ENCODE measurements around the gene HOXC9. TPM values are rescaled to one million over a fixed set of nuclear protein-coding genes. Genes with fewer than 3 reads are reported as not detected.

Gene HOXC9
- total RNA-seq, 1 donor from 2014 or later: 0.28 TPM

DNA sequence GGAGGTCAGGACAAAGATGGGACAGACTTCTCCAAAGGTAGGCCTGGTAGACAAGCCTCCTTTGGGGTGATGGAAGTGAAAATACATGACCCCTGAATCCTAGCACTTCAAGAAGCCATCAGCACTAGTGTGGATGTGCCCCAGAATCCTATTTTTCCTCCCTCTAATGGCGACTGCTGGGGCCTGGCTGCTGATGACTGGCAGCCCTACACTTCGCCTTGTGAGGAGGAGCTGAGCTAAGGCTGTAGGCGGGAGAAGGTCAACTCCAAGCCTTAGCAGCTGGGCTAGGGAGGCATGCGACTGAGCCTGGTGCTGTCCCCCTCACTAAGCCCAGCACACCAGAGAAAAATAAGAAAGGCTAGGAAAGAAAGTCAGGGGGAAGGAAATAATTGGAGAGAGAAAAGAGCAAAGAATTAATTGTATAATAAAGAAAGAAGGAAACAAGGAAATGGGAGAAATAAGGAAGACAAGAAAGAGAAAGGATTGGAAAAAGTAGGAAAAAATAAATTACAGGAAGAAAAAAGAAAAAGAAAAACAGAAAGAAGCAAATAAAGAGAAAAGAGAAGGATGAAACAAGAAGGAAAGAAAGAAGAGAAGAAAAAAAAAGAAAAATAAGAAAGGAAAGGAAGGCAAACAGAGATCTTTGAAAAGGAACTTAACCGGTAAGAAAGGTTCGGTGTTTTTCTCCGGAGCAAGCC lies 19.7 kb upstream of the HOXC9 start:
- Mint-ChIP-seq H3K27me3 (ENCODE audit: unreplicated experiment) (peaks cover 35% of the 10 kb centered on the region), H3K4me1 (ENCODE audit: unreplicated experiment) (peaks cover 34% of the 10 kb centered on the region), H3K27ac (ENCODE audit: unreplicated experiment) (no peak overlapping the region), H3K4me3 (ENCODE audit: unreplicated experiment) (no peak overlapping the region), H3K36me3 (ENCODE audit: low read depth, unreplicated experiment) (no peaks in the 10 kb centered on the region), H3K9me3 (ENCODE audit: unreplicated experiment) (no peaks in the 10 kb centered on the region)
- no peak for DNase-seq (ENCODE audit: low spot score)
- TF ChIP-seq, protein P1, sequence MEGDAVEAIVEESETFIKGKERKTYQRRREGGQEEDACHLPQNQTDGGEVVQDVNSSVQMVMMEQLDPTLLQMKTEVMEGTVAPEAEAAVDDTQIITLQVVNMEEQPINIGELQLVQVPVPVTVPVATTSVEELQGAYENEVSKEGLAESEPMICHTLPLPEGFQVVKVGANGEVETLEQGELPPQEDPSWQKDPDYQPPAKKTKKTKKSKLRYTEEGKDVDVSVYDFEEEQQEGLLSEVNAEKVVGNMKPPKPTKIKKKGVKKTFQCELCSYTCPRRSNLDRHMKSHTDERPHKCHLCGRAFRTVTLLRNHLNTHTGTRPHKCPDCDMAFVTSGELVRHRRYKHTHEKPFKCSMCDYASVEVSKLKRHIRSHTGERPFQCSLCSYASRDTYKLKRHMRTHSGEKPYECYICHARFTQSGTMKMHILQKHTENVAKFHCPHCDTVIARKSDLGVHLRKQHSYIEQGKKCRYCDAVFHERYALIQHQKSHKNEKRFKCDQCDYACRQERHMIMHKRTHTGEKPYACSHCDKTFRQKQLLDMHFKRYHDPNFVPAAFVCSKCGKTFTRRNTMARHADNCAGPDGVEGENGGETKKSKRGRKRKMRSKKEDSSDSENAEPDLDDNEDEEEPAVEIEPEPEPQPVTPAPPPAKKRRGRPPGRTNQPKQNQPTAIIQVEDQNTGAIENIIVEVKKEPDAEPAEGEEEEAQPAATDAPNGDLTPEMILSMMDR (IDR thresholded peaks at IDR 0.05; ENCODE audit: unreplicated experiment): no peak

DNA sequence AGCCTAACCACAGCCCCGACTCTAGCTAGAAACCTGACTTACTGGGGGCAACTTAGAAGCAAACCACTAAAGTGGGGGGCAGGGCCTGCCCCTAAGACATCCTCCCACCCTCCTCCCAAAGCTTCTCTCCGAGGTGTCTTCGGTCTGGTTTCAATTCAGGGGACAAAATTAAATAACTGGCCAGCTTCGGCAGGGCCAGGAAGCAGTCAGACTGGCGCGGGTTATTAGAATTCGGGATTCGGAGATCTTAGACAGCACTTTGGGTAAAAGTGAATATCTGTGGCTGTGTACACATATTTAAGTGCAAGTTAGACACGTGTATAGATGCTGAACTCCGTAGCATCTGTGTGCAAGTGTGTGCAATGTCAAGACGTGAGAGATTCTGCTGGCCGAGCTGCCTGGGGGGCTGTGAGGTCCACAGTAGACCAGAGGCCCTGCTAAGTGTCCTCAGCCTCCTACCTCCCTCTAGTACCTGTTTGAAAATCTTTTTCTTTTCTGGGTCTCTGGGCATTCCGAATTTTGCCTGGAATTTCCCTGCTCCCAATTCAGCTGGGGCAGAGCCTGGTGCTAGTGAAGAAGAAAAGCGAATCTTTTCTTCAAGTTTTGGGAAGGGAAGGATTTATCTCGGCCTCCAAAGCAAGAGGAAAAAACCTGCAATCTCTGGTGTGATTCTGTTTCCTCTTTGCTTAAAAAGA lies 19.0 kb upstream of the HOXC9 start:
- Mint-ChIP-seq H3K27me3 (ENCODE audit: unreplicated experiment) (peaks cover 33% of the 10 kb centered on the region), H3K4me1 (ENCODE audit: unreplicated experiment) (peaks cover 33% of the 10 kb centered on the region), H3K4me3 (ENCODE audit: unreplicated experiment) (no peak overlapping the region), H3K9me3 (ENCODE audit: unreplicated experiment) (no peaks in the 10 kb centered on the region), H3K36me3 (ENCODE audit: low read depth, unreplicated experiment) (no peaks in the 10 kb centered on the region), H3K27ac (ENCODE audit: unreplicated experiment) (no peak overlapping the region)
- TF ChIP-seq, protein P1 (IDR thresholded peaks at IDR 0.05; ENCODE audit: unreplicated experiment): no peak
- no peak for DNase-seq (ENCODE audit: low spot score)

DNA sequence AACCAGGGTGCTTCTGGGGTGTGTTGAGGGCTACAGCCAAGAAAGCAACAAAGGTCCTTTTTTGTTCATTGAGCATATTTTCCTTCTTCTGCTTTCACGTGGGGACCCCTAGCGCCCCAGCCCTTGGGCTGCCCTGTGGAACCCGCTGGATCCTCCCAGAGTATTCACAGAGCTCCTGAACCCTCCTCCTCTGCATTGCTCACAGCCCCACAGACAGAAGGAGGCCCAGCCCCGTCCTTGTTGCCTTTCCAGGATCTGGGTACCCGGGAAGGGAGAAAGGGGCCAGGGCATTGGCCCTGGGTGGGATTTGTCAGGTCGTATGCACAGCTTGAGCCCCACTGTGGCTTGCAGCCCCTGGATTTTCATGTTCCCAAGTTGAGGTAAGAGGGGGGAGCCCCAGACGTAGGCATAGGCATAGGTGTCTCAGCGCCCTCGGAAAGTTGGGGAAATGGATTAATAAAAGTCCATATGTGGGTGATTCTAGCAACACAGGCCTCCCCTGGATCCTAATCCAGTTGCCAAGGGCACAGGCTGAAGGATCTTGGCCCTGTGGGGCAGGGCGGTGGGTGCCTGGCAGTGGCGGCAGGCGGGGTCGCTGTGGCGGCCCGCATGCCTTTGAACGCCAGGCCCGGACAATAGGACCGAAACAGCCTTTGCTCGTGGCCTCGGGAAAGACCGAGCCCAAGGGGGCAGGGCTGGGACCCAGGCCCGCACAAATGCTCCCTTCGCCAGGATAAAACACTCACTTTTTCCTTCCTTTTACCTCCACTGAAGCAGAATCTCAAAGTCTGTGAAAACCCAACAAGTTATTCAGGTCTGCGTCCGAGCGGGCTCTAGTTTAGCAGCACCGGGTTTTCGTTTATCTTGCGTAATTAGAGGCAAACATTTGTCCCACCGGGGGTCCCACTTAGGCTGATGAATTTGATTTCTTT lies 18.1 kb upstream of the HOXC9 start:
- DNase-seq (ENCODE audit: low spot score): no peak
- Mint-ChIP-seq H3K27me3 (ENCODE audit: unreplicated experiment) (peaks cover 34% of the 10 kb centered on the region), H3K4me1 (ENCODE audit: unreplicated experiment) (peaks cover 40% of the 10 kb centered on the region), H3K36me3 (ENCODE audit: low read depth, unreplicated experiment) (no peaks in the 10 kb centered on the region), H3K9me3 (ENCODE audit: unreplicated experiment) (no peaks in the 10 kb centered on the region), H3K27ac (ENCODE audit: unreplicated experiment) (no peak overlapping the region), H3K4me3 (ENCODE audit: unreplicated experiment) (no peak overlapping the region)
- TF ChIP-seq, protein P1 (IDR thresholded peaks at IDR 0.05; ENCODE audit: unreplicated experiment): no peak

DNA sequence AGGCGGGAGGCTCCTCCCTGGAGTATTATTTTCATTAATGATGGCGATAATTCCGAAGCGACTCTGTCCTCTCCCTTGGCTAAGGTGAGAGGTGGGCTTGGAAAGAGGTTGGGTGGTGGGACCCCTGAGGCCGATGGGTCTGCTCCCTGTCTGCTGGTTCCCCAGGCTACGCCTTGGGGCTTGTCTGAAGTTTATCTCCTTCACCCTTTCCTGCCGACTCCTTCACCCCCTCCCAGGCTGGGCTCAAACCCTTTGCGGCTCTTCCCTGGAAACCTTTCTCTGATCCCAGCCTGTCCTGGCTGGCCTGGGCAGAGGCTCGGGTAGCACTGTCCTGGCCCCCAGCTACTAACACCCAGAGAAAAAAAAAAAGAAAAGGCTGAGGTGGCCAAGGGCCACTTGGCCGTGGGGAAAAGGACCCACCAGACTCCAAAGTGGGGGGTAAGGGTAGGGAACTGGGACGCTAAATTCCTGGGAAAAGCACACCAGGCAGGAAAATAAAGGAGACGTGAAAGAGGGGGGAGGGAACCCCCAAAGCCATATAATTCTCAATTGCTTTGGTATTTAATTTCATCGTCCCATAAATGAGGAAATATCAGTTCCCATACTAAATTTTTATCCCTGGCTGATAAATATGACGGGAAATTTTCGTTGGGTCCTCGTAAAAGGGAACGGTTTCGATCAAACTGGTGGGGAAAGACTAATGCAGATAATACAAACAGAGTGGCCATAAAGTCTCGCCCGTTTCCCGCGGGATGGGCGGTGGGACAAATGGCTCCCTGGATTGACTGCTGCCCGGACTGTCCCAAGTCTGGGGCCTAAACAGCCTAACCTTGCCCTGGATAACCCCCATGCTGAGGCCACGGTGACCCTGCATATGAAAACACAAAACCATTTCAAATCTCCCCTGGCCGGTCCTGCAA lies 17.1 kb upstream of the HOXC9 start:
- Mint-ChIP-seq H3K9me3 (ENCODE audit: unreplicated experiment) (no peaks in the 10 kb centered on the region), H3K27ac (ENCODE audit: unreplicated experiment) (peak overlapping the region; percentile 89), H3K4me1 (ENCODE audit: unreplicated experiment) (peaks cover 48% of the 10 kb centered on the region), H3K4me3 (ENCODE audit: unreplicated experiment) (no peak overlapping the region), H3K36me3 (ENCODE audit: low read depth, unreplicated experiment) (no peaks in the 10 kb centered on the region), H3K27me3 (ENCODE audit: unreplicated experiment) (peaks cover 34% of the 10 kb centered on the region)
- no peak for DNase-seq (ENCODE audit: low spot score)
- TF ChIP-seq, protein P1 (IDR thresholded peaks at IDR 0.05; ENCODE audit: unreplicated experiment): no peak
